Islet of Langerhans (tissue), 1 donor: Measurements from ENCODE around the gene DUSP19.
A peak's percentile ranks its signal among the peaks of the same experiment; 100 is the strongest.

ENCODE experiments used
- FAIRE-seq: peaks from one replicate; lab custom pipeline; 2011; peaks lifted over from hg19 to GRCh38; lab: Jason Lieb, UNC

DUSP19 gene

GRCh38 chr2:183125659-183126341, 47.3 kb downstream of the DUSP19 start:
- no peak for FAIRE-seq

DNA sequence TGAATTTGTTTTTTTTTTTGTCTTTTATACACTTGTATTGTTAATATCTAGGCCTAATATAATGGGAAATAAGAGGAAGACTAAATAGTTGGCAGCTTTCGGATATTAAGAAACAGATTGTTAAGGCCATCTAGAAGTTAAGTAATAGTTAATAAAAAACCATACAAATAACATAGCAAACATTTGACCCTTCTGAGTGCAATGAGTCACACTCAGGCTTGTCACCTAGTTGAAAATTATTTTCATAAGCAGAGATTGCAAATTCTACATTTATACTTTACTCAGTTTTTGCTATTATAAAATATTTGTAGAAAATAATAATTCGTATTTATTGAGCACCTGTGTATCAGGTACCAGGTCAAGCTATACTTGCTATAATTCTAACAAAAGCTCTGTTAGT, 48.1 kb downstream of the DUSP19 start:
- peak; percentile 78 for FAIRE-seq

DNA sequence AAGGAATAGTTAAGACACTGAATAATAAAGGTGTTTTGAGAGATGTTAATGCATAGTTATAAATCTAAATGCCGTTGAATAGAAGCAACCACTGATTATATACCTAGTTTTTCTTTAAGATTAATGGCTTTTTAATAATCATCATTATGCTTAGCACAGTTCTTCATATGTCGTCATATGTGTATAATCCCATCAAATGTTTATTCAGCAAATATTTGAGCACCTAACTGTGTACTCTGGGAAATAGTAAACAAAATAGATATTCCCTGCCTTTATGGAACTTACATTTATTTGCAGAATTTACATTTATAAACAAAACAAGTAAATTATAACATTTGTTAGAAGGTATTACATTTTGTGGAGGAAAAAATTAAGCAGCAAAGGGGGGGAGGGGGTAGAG, 55.5 kb downstream of the DUSP19 start:
- no peak for FAIRE-seq

DNA sequence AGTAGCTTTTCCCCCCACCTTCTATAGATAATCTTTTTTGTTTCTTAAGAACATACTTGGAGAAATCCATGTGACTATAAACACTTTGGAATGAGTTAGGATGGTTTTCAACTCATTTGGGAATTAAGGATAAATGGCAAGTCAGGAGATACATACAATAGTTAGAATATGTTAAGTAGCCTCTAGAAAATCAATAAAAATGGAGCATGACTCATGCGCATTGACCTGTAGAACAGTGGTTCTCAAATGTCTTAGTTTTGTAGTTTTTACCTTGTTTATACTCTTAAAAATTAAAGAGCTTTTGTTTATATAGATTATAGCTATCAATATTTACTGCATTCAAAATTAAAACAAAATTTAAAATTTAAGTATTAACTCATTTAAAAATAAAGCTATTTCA, 70.4 kb downstream of the DUSP19 start:
- FAIRE-seq = peak; percentile 45

GRCh38 chr2:183149489-183149888, 70.9 kb downstream of the DUSP19 start:
- FAIRE-seq = no peak
